Endothelial cell of umbilical vein (primary cell): ENCODE data around the gene ELK3. TPM values are rescaled to one million over a fixed set of nuclear protein-coding genes. Genes with fewer than 3 reads are reported as not detected.

ENCODE experiments used
- BruUV-seq: library from RNA; stranded (reverse); fragments of 400-500 nt; replicated peaks from 2 replicates; lab custom pipeline; 2021; lab: Mats Ljungman, UMichigan
- CTCF ChIA-PET: fragments of 300-600, 350-600 bp; sonication (Branson Sonifier 250); formaldehyde crosslinking; loops from one replicate; lab custom pipeline; 2021; ENCODE audit warnings: antibody characterized with exemption, inconsistent platforms; lab: Charles Lee
- POLR2A ChIA-PET: fragments of 300-600, 350-600 bp; sonication (Branson Sonifier 250); formaldehyde crosslinking; loops from one replicate; lab custom pipeline; 2021; ENCODE audit warnings: antibody characterized with exemption, inconsistent platforms; lab: Charles Lee
- DNase-seq: peaks from one replicate; pipeline ENCODE4 v3.0.0-alpha.2; 2011; ENCODE audit warnings: low read depth, low spot score
- FAIRE-seq: peaks from 2 replicates; lab custom pipeline; 2011; peaks lifted over from hg19 to GRCh38; lab: Jason Lieb, UNC
- H2AFZ ChIP-seq: 2 replicates; pipeline ENCODE4 v1.6.0; 2012; ENCODE audit warnings: low read depth, low read length, control low read depth, inconsistent platforms
- H3K27ac ChIP-seq: 2 replicates; pipeline ENCODE4 v1.5.1; 2011; ENCODE audit warnings: low read depth, mild to moderate bottlenecking, control low read depth, low read length, moderate library complexity; ENCODE audit not compliant: insufficient read depth
- H3K27me3 ChIP-seq, 2 experiments: 2 replicates each; pipeline versions ENCODE4 v1.6.0 to v1.6.1; 2011; ENCODE audit warnings: low read length in 2 of 2, mixed read lengths in 1 of 2; ENCODE audit not compliant: control insufficient read depth in 2 of 2, insufficient read depth in 2 of 2
- H3K36me3 ChIP-seq, 2 experiments: 2 replicates in 1 of 2; 3 replicates in 1 of 2; pipeline ENCODE4 v1.5.1; 2011; ENCODE audit warnings: low read length in 2 of 2, mild to moderate bottlenecking in 1 of 2, moderate library complexity in 1 of 2; ENCODE audit not compliant: control insufficient read depth in 2 of 2, insufficient read depth in 2 of 2; ENCODE audit errors: extremely low read depth in 1 of 2
- H3K4me1 ChIP-seq: 3 replicates; pipeline ENCODE4 v1.5.1; 2011; ENCODE audit warnings: mild to moderate bottlenecking, low read length; ENCODE audit not compliant: control insufficient read depth, insufficient read depth; ENCODE audit errors: extremely low read depth
- H3K4me2 ChIP-seq: 2 replicates; pipeline ENCODE4 v1.6.1; 2011; ENCODE audit warnings: low read length, control low read depth, mixed read lengths; ENCODE audit not compliant: insufficient read depth
- H3K4me3 ChIP-seq, 3 experiments: fragments of 200-600 bp in 1 of 3; sonication (generic), shearing (Covaris generic) in 1 of 3; replicated peaks in 1 of 3; 2 replicates each; pipeline ENCODE4 v1.5.1; 2011 to 2016; ENCODE audit warnings: control low read depth in 3 of 3, low read length in 3 of 3, mild to moderate bottlenecking in 2 of 3, inconsistent platforms in 1 of 3, low read depth in 1 of 3, moderate library complexity in 1 of 3; ENCODE audit not compliant: insufficient read depth in 1 of 3
- H3K79me2 ChIP-seq: 2 replicates; pipeline ENCODE4 v1.6.0; 2012; ENCODE audit warnings: low read length, inconsistent platforms; ENCODE audit not compliant: control insufficient read depth, insufficient read depth
- H3K9ac ChIP-seq: replicated peaks from 2 replicates; pipeline ENCODE3; 2011; ENCODE audit warnings: low read length, control low read depth; ENCODE audit not compliant: insufficient read depth; ENCODE audit errors: extremely low read depth
- H3K9me1 ChIP-seq: replicated peaks from 3 replicates; pipeline ENCODE4 v1.6.0; 2011; ENCODE audit warnings: mild to moderate bottlenecking, low read length; ENCODE audit not compliant: control insufficient read depth, insufficient read depth; ENCODE audit errors: extremely low read depth
- H3K9me3 ChIP-seq: replicated peaks from 2 replicates; pipeline ENCODE4 v1.5.1; 2012; ENCODE audit warnings: low read length, inconsistent platforms; ENCODE audit not compliant: control insufficient read depth, insufficient read depth
- H4K20me1 ChIP-seq: replicated peaks from 2 replicates; pipeline ENCODE3; 2011; ENCODE audit warnings: mild to moderate bottlenecking, low read length; ENCODE audit not compliant: control insufficient read depth, insufficient read depth; ENCODE audit errors: extremely low read depth
- EZH2 ChIP-seq: IDR thresholded peaks from 2 replicates; pipeline ENCODE4 v1.6.1; 2012; ENCODE audit warnings: borderline replicate concordance, low read depth, mild to moderate bottlenecking, moderate library complexity, low read length, inconsistent platforms; ENCODE audit not compliant: severe bottlenecking
- FOS ChIP-seq: IDR thresholded peaks from 2 replicates; pipeline ENCODE4 v1.6.1; 2011; ENCODE audit warnings: mild to moderate bottlenecking, low read length, moderate library complexity, borderline replicate concordance; ENCODE audit not compliant: insufficient read depth
- GATA2 ChIP-seq: IDR thresholded peaks from 2 replicates; pipeline ENCODE4 v1.7.0; 2011; ENCODE audit warnings: low read depth, mild to moderate bottlenecking, moderate library complexity, mixed read lengths, low read length; ENCODE audit not compliant: insufficient read length, insufficient read depth
- JUN ChIP-seq: IDR thresholded peaks from 2 replicates; pipeline ENCODE4 v1.6.1; 2011; ENCODE audit warnings: borderline replicate concordance, low read depth; ENCODE audit not compliant: insufficient read length, insufficient read depth
- MAX ChIP-seq: IDR thresholded peaks from 2 replicates; pipeline ENCODE4 v1.6.1; 2011; ENCODE audit not compliant: insufficient read depth, insufficient read length
- MYC ChIP-seq: IDR thresholded peaks from one replicate; pipeline ENCODE4 v1.6.1; 2011; ENCODE audit warnings: mild to moderate bottlenecking, low read depth, low read length
- POLR2A ChIP-seq: IDR thresholded peaks from 2 replicates; pipeline ENCODE4 v1.6.1; 2012; ENCODE audit warnings: low read depth, mild to moderate bottlenecking, control low read depth, low read length
- POLR2AphosphoS5 ChIP-seq: IDR thresholded peaks from 2 replicates; pipeline ENCODE4 v1.6.1; 2012; ENCODE audit warnings: low read depth, mild to moderate bottlenecking, control low read depth, low read length, moderate library complexity; ENCODE audit not compliant: insufficient read depth
- dilution Hi-C: fragments of 300-500 bp; cut with MboI; formaldehyde crosslinking; loops from one replicate; pipeline ENCODE4 v1.15.0; 2019; ENCODE audit warnings: low sequenced_read_pairs; ENCODE audit not compliant: extremely low pct_ligation_motif_present
- intact Hi-C: fragments of 100-400 bp; cut with micrococcal nuclease; formaldehyde crosslinking; loops from one replicate; pipeline ENCODE4 v1.10.0; 2022
- polyA plus RNA-seq, 4 experiments: library from polyadenylated mRNA; depleted of rRNA in 3 of 4; stranded (reverse) in 3 of 4; unstranded in 1 of 4; fragments of >200 nt; gene quantifications; 2 replicates each; pipeline versions ENCODE4 v1.2.1 to v1.2.3, GENCODE V29; 2011 to 2012; ENCODE audit warnings: missing spikeins in 1 of 4
- total RNA-seq: library from RNA; stranded (reverse); gene quantifications from 2 replicates; pipeline ENCODE4 v1.2.3, GENCODE V29; 2021
- TF ChIP-seq, protein P1 (sequence below), 2 donors: IDR thresholded peaks; 1 replicate in 1 of 2; 2 replicates in 1 of 2; pipeline ENCODE4 v1.5.1; 2011; ENCODE audit warnings: low read length in 2 of 2, mild to moderate bottlenecking in 2 of 2, moderate library complexity in 2 of 2, control low read depth in 1 of 2, inconsistent platforms in 1 of 2, low read depth in 1 of 2; ENCODE audit not compliant: insufficient read depth in 1 of 2; ENCODE audit errors: extremely low read depth in 1 of 2

Gene ELK3
- total and polyA plus RNA-seq, 2 donors (not counting 3 experiments of a cell fraction or from before 2014, with no cell fraction given), result 64.8 to 132 TPM

GRCh38 chr12:96237035-96237434 lies 42.9 kb downstream of the ELK3 start:
- Histone ChIP-seq H3K4me2 (peak overlapping the region; percentile 55), H3K9ac (peak overlapping the region; percentile 33), H3K4me1 (peaks cover 89% of the 10 kb centered on the region), H3K27ac (peak overlapping the region; percentile 86), H3K27me3 (no peaks in the 10 kb centered on the region), H3K36me3 (peaks cover 20 to 47% of the 10 kb centered on the region in 2 experiments), H2AFZ (no peak overlapping the region), H3K9me1 (no peaks in the 10 kb centered on the region), H3K4me3 (no peak overlapping the region), H3K79me2 (peaks cover 98% of the 10 kb centered on the region), H3K9me3 (no peaks in the 10 kb centered on the region), H4K20me1 (peaks cover 18% of the 10 kb centered on the region)
- dilution Hi-C loops (no loop called here), intact Hi-C loops (loop anchor here (1.0 to 2.0 kb wide), 4 partner anchors 12 to 174 kb away; no protein-coding TSS in a partner anchor)
- POLR2A ChIA-PET, result interaction anchor here (1.2 kb wide), 1 partner anchor 18 kb away, joined by 4 read pairs; no protein-coding TSS in a partner anchor
- CTCF ChIA-PET, result interaction anchor here (1.3 to 1.8 kb wide), 3 partner anchors 8 to 22 kb away, joined by 4 to 8 read pairs (median 7); no protein-coding TSS in a partner anchor
- TF ChIP-seq POLR2A, result no peak
- no peak for TF ChIP-seq EZH2
- no peak for TF ChIP-seq MYC
- TF ChIP-seq POLR2AphosphoS5, result no peak
- TF ChIP-seq MAX, result no peak
- TF ChIP-seq GATA2, result no peak
- no peak for TF ChIP-seq FOS
- TF ChIP-seq, protein P1, sequence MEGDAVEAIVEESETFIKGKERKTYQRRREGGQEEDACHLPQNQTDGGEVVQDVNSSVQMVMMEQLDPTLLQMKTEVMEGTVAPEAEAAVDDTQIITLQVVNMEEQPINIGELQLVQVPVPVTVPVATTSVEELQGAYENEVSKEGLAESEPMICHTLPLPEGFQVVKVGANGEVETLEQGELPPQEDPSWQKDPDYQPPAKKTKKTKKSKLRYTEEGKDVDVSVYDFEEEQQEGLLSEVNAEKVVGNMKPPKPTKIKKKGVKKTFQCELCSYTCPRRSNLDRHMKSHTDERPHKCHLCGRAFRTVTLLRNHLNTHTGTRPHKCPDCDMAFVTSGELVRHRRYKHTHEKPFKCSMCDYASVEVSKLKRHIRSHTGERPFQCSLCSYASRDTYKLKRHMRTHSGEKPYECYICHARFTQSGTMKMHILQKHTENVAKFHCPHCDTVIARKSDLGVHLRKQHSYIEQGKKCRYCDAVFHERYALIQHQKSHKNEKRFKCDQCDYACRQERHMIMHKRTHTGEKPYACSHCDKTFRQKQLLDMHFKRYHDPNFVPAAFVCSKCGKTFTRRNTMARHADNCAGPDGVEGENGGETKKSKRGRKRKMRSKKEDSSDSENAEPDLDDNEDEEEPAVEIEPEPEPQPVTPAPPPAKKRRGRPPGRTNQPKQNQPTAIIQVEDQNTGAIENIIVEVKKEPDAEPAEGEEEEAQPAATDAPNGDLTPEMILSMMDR (IDR thresholded peaks at IDR 0.05; ENCODE audit: extremely low read depth in 1 of 2, insufficient read depth in 1 of 2, low read depth in 1 of 2, low read length in 2 of 2), result no peak
- TF ChIP-seq JUN, result no peak
- FAIRE-seq (no peak), DNase-seq (no peak)
- BruUV-seq, result no TSS peak
